Sigmoid colon (tissue), 7 donors: ENCODE results near the gene PTPN7. TPM values are rescaled to one million over a fixed set of nuclear protein-coding genes. Genes with fewer than 3 reads are reported as not detected.

Experiments
- DNase-seq: peaks from one replicate; pipeline ENCODE4 v3.0.0-alpha.2; 2019
- H3K27ac ChIP-seq, 4 donors: fragments of 200-600 bp; sonication (generic); one replicate each; pipeline ENCODE4 v1.5.1; 2016 to 2019; ENCODE audit warnings: mild to moderate bottlenecking in 1 of 4
- H3K27me3 ChIP-seq, 3 donors: fragments of 200-600 bp; sonication (generic); one replicate each; pipeline ENCODE4 v1.5.1; 2019; ENCODE audit warnings: mild to moderate bottlenecking in 1 of 3
- H3K36me3 ChIP-seq, 4 donors: fragments of 200-600 bp; sonication (generic); one replicate each; pipeline ENCODE4 v1.5.1; 2016 to 2019
- H3K4me1 ChIP-seq, 4 donors: fragments of 200-600 bp; sonication (generic); one replicate each; pipeline ENCODE4 v1.5.1; 2017 to 2019
- H3K4me3 ChIP-seq, 4 donors: fragments of 200-600 bp; sonication (generic); one replicate each; pipeline ENCODE4 v1.5.1; 2017 to 2019; ENCODE audit warnings: mild to moderate bottlenecking in 2 of 4, moderate library complexity in 1 of 4
- H3K9me3 ChIP-seq, 4 donors: fragments of 200-600 bp in 3 of 4; sonication (generic) in 3 of 4; one replicate each; pipeline versions ENCODE4 v1.5.1 to v1.6.1; 2013 to 2019
- CTCF ChIP-seq, 4 experiments: fragments of 450-650 bp in 3 of 4; fragments of 200-600 bp in 1 of 4; IDR thresholded peaks; one replicate each; pipeline ENCODE4 v1.5.1; 2016 to 2019; ENCODE audit warnings: antibody characterized with exemption in 4 of 4, mild to moderate bottlenecking in 3 of 4, moderate library complexity in 2 of 4
- EP300 ChIP-seq, 4 donors: sonication (generic); formaldehyde crosslinking; IDR thresholded peaks; one replicate each; pipeline ENCODE4 v1.6.1; 2017; ENCODE audit warnings: antibody characterized with exemption in 4 of 4
- POLR2A ChIP-seq, 2 donors: fragments of 450-650 bp; IDR thresholded peaks; one replicate each; pipeline ENCODE4 v1.6.1; 2016; ENCODE audit warnings: antibody characterized with exemption in 2 of 2, mild to moderate bottlenecking in 2 of 2, moderate library complexity in 2 of 2
- POLR2AphosphoS5 ChIP-seq, 4 donors: sonication (generic); formaldehyde crosslinking; IDR thresholded peaks; one replicate each; pipeline ENCODE4 v1.6.1; 2017; ENCODE audit warnings: antibody characterized with exemption in 4 of 4
- WGBS, 2 donors: extraction: QIAGEN DNeasy Blood & Tissue Kit; methylation state at CpG; one replicate each; pipeline ENCODE4 v1.1.7; 2013; 5-methylcytosine and 5-hydroxymethylcytosine counted together
- intact Hi-C: fragments of 100-400 bp; cut with DNase I; formaldehyde crosslinking; loops from one replicate; pipeline ENCODE4 v1.15.1; 2023
- polyA plus RNA-seq, 3 donors: library from polyadenylated mRNA; stranded (reverse); fragments of 200-250 nt; gene quantifications; one replicate each; pipeline ENCODE4 v1.2.3, GENCODE V29; 2013
- total RNA-seq, 4 donors: library from RNA; depleted of rRNA; stranded (reverse); fragments of >200 nt; gene quantifications; one replicate each; pipeline ENCODE4 v1.1.0, GENCODE V29; 2016
- donor health status: healthy with polysubstance abuse.
- donor health status: Bipolar disorder and iron deficiency.
- donor health status: healthy.

Gene PTPN7
- total and polyA plus RNA-seq, 7 donors: 0.71 to 18.2 (median 4.5) TPM; not detected in 1

GRCh38 chr1:202129453-202130296 is 30.7 kb downstream of the PTPN7 start:
- peaks cover 0 to 40% (median 28%) of the 10 kb centered on the region in 4 donors for H3K4me1 ChIP-seq

GRCh38 chr1:202127836-202128622 is 32.4 kb downstream of the PTPN7 start:
- Histone ChIP-seq H3K27ac (no peak overlapping the region), H3K9me3 (no peaks in the 10 kb centered on the region), H3K4me1 (peaks cover 0 to 27% (median 22%) of the 10 kb centered on the region in 4 donors), H3K4me3 (no peak overlapping the region), H3K27me3 (no peaks in the 10 kb centered on the region), H3K36me3 (peaks cover 0 to under 1% (median 0%) of the 10 kb centered on the region in 4 donors)
- intact Hi-C loops: no loop called here
- 95 to 97% methylated on average over 26 of the region's 26 CpGs for WGBS, 2 donors
- DNase-seq: no peak
- TF ChIP-seq EP300 (IDR thresholded peaks at IDR 0.05): no peak
- TF ChIP-seq POLR2A (IDR thresholded peaks at IDR 0.05): no peak
- TF ChIP-seq POLR2AphosphoS5 (IDR thresholded peaks at IDR 0.05): no peak
- no peak for TF ChIP-seq CTCF (IDR thresholded peaks at IDR 0.05)

More at GRCh38 chr1:202129453-202130296, 30.7 kb downstream of the PTPN7 start:
- DNase-seq: no peak
- peaks cover 10 to 17% (median 12%) of the 10 kb centered on the region in 4 donors for H3K36me3 ChIP-seq
- intact Hi-C loops: loop anchor here (10.0 kb wide), 1 partner anchor 235 kb away; no protein-coding TSS in a partner anchor
- no peaks in the 10 kb centered on the region for H3K9me3 ChIP-seq
- TF ChIP-seq EP300 (IDR thresholded peaks at IDR 0.05) (no peak), POLR2AphosphoS5 (IDR thresholded peaks at IDR 0.05) (no peak), POLR2A (IDR thresholded peaks at IDR 0.05) (no peak), CTCF (IDR thresholded peaks at IDR 0.05) (no peak)
- WGBS, 2 donors: 82 to 85% methylated on average over 8 of the region's 8 CpGs
- no peaks in the 10 kb centered on the region for H3K27me3 ChIP-seq
- peak overlapping the region; percentile 7 to 88 (median 49) for H3K27ac ChIP-seq
- no peak overlapping the region for H3K4me3 ChIP-seq

- Histone ChIP-seq H3K27ac (peak overlapping the region in 2 of 4 donors; percentile 12 to 14), H3K4me1 (peaks cover 0 to 20% (median 12%) of the 10 kb centered on the region in 4 donors), H3K9me3 (no peaks in the 10 kb centered on the region), H3K36me3 (no peaks in the 10 kb centered on the region), H3K4me3 (no peak overlapping the region), H3K27me3 (no peaks in the 10 kb centered on the region)
- no peak for DNase-seq
- intact Hi-C loops: no loop called here
- 93 to 96% methylated on average over 6 of the region's 6 CpGs for WGBS, 2 donors
- TF ChIP-seq EP300 (IDR thresholded peaks at IDR 0.05): no peak
- no peak for TF ChIP-seq CTCF (IDR thresholded peaks at IDR 0.05)
- no peak for TF ChIP-seq POLR2AphosphoS5 (IDR thresholded peaks at IDR 0.05)
- TF ChIP-seq POLR2A (IDR thresholded peaks at IDR 0.05): no peak
These were observed 33.3 kb downstream of the PTPN7 start for GRCh38 chr1:202127061-202127460.

GRCh38 chr1:202126426-202126825 is 34.0 kb downstream of the PTPN7 start:
- Histone ChIP-seq H3K36me3 (no peaks in the 10 kb centered on the region), H3K4me1 (peaks cover 0 to 14% (median 6%) of the 10 kb centered on the region in 4 donors)
- 43 to 67% methylated on average over 9 of the region's 9 CpGs for WGBS, 2 donors

More at GRCh38 chr1:202126426-202126825, 34.0 kb downstream of the PTPN7 start:
- Histone ChIP-seq H3K4me3 (no peak overlapping the region), H3K27me3 (no peaks in the 10 kb centered on the region), H3K9me3 (no peaks in the 10 kb centered on the region), H3K27ac (peak overlapping the region in 1 of 4 donors; percentile 12)
- intact Hi-C loops: no loop called here
- no peak for DNase-seq
- TF ChIP-seq POLR2AphosphoS5 (IDR thresholded peaks at IDR 0.05) (no peak), EP300 (IDR thresholded peaks at IDR 0.05) (no peak), POLR2A (IDR thresholded peaks at IDR 0.05) (no peak), CTCF (IDR thresholded peaks at IDR 0.05) (no peak)
